ENCODE results near the gene WNT6.

- TF ChIP-seq POLR2A (IDR thresholded peaks at IDR 0.05) (no peak), POLR2AphosphoS5 (IDR thresholded peaks at IDR 0.05) (no peak)
- TF ChIP-seq, protein P1, sequence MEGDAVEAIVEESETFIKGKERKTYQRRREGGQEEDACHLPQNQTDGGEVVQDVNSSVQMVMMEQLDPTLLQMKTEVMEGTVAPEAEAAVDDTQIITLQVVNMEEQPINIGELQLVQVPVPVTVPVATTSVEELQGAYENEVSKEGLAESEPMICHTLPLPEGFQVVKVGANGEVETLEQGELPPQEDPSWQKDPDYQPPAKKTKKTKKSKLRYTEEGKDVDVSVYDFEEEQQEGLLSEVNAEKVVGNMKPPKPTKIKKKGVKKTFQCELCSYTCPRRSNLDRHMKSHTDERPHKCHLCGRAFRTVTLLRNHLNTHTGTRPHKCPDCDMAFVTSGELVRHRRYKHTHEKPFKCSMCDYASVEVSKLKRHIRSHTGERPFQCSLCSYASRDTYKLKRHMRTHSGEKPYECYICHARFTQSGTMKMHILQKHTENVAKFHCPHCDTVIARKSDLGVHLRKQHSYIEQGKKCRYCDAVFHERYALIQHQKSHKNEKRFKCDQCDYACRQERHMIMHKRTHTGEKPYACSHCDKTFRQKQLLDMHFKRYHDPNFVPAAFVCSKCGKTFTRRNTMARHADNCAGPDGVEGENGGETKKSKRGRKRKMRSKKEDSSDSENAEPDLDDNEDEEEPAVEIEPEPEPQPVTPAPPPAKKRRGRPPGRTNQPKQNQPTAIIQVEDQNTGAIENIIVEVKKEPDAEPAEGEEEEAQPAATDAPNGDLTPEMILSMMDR (IDR thresholded peaks at IDR 0.05), result no peak
Observed at GRCh38 chr2:218881744-218882460, 22.3 kb downstream of the WNT6 start.

Measured in prostate gland (tissue), 2 donors.